Brain microvascular endothelial cell (primary cell): ENCODE data around the gene RELB.

Source experiments
- DNase-seq: peaks from one replicate; pipeline ENCODE4 v3.0.0-alpha.2; 2020
- H3K27ac ChIP-seq: fragments of 250-450 bp; sonication (Bioruptor Pico); 2 replicates; pipeline ENCODE4 v1.5.1; 2020; ENCODE audit warnings: mild to moderate bottlenecking, moderate library complexity
- H3K27me3 ChIP-seq: fragments of 250-450 bp; sonication (Bioruptor Pico); replicated peaks from 2 replicates; pipeline ENCODE4 v1.5.1; 2020; ENCODE audit warnings: mild to moderate bottlenecking
- H3K36me3 ChIP-seq: fragments of 250-450 bp; sonication (Bioruptor Pico); replicated peaks from 2 replicates; pipeline ENCODE4 v1.5.1; 2020; ENCODE audit warnings: mild to moderate bottlenecking
- H3K4me3 ChIP-seq: 2 replicates; pipeline ENCODE4 v1.5.1; 2011; ENCODE audit warnings: low read depth, mild to moderate bottlenecking, control low read depth, low read length, moderate library complexity
- in situ Hi-C: cut with HindIII; loops from 2 replicates; pipeline ENCODE4 v1.10.0; 2017; ENCODE audit warnings: low sequenced_read_pairs, low pct_ligation_motif_present
- TF ChIP-seq, protein P1 (sequence below): IDR thresholded peaks from 2 replicates; pipeline ENCODE4 v1.5.1; 2011; ENCODE audit warnings: low read depth, mild to moderate bottlenecking, moderate library complexity, low read length, control low read depth, inconsistent platforms; ENCODE audit errors: missing control alignments

The RELB gene

DNA sequence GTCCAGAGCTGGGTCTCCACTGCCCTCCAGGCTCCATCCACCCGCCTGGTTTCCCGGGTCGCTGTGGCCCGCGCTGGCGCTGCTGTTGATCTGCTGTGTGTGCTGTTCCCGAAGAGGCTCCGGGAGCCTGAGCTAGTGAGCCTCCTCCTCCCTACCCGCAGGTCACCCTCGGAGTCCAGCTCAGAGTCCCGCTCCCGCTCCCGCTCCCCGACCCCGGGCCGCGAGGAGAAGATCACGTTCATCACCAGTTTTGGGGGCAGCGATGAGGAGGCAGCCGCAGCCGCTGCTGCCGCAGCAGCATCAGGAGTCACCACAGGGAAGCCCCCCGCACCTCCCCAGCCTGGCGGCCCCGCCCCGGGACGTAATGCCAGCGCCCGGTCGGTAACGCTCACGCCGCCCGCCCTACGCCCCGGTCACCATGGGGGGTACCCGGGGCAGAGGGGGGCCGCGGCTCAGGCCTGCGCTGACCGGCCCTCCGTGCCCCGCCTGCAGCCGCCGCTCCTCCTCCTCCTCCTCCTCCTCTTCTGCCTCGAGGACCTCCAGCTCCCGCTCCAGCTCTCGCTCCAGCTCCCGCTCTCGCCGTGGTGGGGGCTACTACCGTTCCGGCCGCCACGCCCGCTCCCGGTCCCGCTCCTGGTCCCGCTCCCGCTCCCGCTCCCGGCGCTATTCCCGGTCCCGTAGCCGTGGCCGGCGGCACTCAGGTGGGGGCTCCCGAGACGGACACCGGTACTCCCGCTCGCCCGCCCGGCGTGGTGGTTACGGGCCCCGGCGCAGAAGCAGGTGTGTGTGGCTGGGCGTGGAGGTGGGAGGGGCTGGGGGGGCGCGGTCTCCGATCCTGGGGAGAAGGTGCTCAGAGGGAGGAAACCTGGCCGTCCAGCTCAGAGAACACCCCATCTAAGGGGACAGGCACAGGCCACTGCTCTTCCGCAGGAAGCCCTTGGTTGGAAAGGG, 62.9 kb downstream of the RELB start:
- Histone ChIP-seq H3K36me3 (peaks cover 77% of the 10 kb centered on the region), H3K27ac (no peak overlapping the region), H3K27me3 (no peaks in the 10 kb centered on the region), H3K4me3 (no peak overlapping the region)
- in situ Hi-C loops, result no loop called here
- TF ChIP-seq, protein P1, sequence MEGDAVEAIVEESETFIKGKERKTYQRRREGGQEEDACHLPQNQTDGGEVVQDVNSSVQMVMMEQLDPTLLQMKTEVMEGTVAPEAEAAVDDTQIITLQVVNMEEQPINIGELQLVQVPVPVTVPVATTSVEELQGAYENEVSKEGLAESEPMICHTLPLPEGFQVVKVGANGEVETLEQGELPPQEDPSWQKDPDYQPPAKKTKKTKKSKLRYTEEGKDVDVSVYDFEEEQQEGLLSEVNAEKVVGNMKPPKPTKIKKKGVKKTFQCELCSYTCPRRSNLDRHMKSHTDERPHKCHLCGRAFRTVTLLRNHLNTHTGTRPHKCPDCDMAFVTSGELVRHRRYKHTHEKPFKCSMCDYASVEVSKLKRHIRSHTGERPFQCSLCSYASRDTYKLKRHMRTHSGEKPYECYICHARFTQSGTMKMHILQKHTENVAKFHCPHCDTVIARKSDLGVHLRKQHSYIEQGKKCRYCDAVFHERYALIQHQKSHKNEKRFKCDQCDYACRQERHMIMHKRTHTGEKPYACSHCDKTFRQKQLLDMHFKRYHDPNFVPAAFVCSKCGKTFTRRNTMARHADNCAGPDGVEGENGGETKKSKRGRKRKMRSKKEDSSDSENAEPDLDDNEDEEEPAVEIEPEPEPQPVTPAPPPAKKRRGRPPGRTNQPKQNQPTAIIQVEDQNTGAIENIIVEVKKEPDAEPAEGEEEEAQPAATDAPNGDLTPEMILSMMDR, result no peak
- no peak for DNase-seq

DNA sequence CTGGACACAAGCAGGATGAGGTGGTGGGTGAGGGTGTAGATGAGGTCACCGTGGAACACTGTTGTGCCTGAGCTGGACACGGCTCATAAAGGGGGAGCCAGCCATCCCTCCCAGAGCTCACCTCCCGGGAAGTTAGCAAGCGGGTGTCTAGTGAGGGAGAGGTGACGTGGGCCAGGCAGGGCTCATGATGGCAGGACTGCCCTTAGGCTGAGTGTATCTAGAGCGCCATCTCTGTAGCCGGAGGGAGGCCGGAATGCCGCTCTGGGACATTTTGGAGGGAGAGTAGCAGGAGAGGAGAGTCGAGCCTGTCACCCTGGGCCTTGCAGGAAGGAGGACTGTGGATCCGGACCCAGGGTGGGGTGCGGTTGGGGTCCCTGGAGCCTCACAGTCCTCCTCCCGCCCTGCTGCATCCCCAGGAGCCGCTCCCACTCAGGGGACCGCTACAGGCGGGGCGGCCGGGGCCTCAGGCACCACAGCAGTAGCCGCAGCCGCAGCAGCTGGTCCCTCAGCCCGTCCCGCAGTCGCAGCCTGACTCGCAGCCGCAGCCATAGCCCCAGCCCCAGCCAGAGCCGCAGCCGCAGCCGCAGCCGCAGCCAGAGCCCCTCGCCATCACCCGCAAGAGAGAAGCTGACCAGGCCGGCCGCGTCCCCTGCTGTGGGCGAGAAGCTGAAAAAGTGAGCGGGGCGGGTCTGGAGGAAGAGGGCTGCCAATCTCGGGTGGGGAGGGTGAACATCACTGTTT, 65.8 kb downstream of the RELB start:
- H3K36me3 ChIP-seq, result peaks cover 72% of the 10 kb centered on the region
- TF ChIP-seq, protein P1, result no peak
- H3K27ac ChIP-seq, result no peak overlapping the region
- no peak for DNase-seq
- no peaks in the 10 kb centered on the region for H3K27me3 ChIP-seq
- no peak overlapping the region for H3K4me3 ChIP-seq
- in situ Hi-C loops, result no loop called here

DNA sequence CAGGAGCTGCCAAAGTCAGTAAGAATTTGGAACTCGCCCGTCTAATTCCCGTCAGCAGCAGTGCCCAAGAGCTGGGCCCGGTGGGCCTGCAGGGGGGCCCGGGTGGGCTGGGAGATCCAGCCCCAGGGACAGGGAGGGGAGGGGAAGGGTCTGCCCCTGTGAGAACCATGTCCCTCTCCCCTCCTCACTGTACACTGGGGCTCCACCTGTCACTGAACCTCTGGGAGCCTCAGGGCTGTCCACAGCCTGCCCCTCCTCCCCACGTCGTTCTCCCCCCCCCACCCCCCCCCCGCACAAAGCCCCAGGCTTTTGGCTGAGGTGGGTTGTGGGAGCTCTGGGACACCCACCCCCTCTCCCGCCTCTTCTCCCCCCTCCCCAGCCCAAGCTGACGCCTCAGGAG, 66.8 kb downstream of the RELB start:
- Histone ChIP-seq H3K4me3 (no peak overlapping the region), H3K27ac (no peak overlapping the region), H3K36me3 (peaks cover 63% of the 10 kb centered on the region), H3K27me3 (no peaks in the 10 kb centered on the region)
- TF ChIP-seq, protein P1, result no peak
- in situ Hi-C loops, result no loop called here
- DNase-seq, result no peak

DNA sequence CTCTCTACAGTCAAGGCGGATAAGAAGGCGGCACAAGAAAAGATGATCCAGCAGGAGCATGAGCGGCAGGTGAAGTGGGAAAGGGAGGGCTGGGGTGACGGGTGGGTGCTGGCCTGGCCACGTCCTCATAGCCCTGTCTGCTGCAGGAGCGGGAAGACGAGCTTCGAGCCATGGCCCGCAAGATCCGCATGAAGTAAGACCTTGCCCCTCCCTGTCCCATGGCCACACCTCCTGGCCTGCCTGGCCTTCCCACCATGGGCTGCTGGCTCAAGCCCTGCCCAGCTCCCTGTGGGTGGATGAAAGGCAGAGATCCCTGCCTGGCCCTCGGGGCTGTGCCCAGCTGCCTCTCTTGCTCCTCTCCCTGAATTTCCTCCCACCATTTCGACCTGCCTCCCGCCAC, 67.8 kb downstream of the RELB start:
- peaks cover 59% of the 10 kb centered on the region for H3K36me3 ChIP-seq
- H3K27me3 ChIP-seq, result no peaks in the 10 kb centered on the region
- no peak overlapping the region for H3K4me3 ChIP-seq
- no peak overlapping the region for H3K27ac ChIP-seq
- in situ Hi-C loops, result no loop called here
- DNase-seq, result no peak
- TF ChIP-seq, protein P1, result no peak

DNA sequence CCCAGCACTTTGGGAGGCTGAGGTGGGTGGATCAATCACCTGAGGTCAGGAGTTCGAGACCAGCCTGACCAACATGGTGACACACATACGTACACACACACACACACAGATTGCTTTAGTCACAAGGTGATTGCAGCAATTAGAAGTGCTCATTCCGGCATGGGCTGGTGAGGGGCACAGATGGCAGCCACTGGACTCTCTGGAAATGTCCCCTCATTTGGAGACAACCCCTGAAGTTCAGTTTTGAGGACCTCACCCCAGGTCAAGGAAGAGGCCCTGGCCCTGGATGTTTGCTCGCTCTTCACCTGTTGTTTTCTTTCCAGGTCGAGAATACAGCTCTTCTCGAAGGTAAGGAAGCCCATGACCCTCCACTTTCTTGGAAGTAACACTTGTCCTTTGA, 69.0 kb downstream of the RELB start:
- no peak overlapping the region for H3K27ac ChIP-seq
- no peak overlapping the region for H3K4me3 ChIP-seq
- no peaks in the 10 kb centered on the region for H3K27me3 ChIP-seq
- TF ChIP-seq, protein P1, result no peak
- H3K36me3 ChIP-seq, result peaks cover 49% of the 10 kb centered on the region
- in situ Hi-C loops, result no loop called here
- DNase-seq, result no peak
